ENCODE results near the gene SLC4A2. TPM values are rescaled to one million over a fixed set of nuclear protein-coding genes. Genes with fewer than 3 reads are reported as not detected.

Gene SLC4A2
- total and polyA plus RNA-seq, 5 donors from 2014 or later, result 11.6 to 71.7 (median 13.0) TPM

GRCh38 chr7:151047976-151048815, 11.2 kb upstream of the SLC4A2 start, which contains the start of gene ASIC3:
TSS of gene ASIC3 (plus strand) at chr7:151048531. CDS start at chr7:151048886, 355 bp downstream.
- ATAC-seq (ENCODE audit: low read depth in 2 of 2), result no peak
- Histone ChIP-seq H3K9me3 (ENCODE audit: control insufficient read depth in 2 of 2, low read length in 2 of 2) (no peaks in the 10 kb centered on the region), H3K4me1 (ENCODE audit: control insufficient read depth, insufficient read depth, low read length, poor library complexity, severe bottlenecking) (peaks cover 10% of the 10 kb centered on the region), H3K4me3 (ENCODE audit: low read depth, low read length) (no peak within 1 kb of the TSS), H3K27ac (ENCODE audit: insufficient read depth, low read length, poor library complexity, severe bottlenecking) (no peak within 1 kb of the TSS), H3K36me3 (ENCODE audit: control insufficient read depth, insufficient read depth, low read length) (no peaks in the 10 kb centered on the region), H3K27me3 (ENCODE audit: control insufficient read depth, insufficient read depth, low read length) (no peaks in the 10 kb centered on the region)
- Mint-ChIP-seq H3K36me3 (peaks cover 10% of the 10 kb centered on the region), H3K27ac (peak within 1 kb of the TSS in 1 of 3 donors; percentile 63), H3K9me3 (no peaks in the 10 kb centered on the region), H3K27me3 (no peaks in the 10 kb centered on the region), H3K4me3 (peak within 1 kb of the TSS in 1 of 4 donors; percentile 52), H3K4me1 (peaks cover 0 to 8% (median 5%) of the 10 kb centered on the region in 4 donors)
- no peak for DNase-seq

GRCh38 chr7:151048911-151049463, 10.4 kb upstream of the SLC4A2 start:
- Mint-ChIP-seq H3K9me3 (no peaks in the 10 kb centered on the region), H3K36me3 (peaks cover 10% of the 10 kb centered on the region), H3K27ac (no peak overlapping the region), H3K27me3 (no peaks in the 10 kb centered on the region), H3K4me1 (peaks cover 0 to 12% (median 5%) of the 10 kb centered on the region in 4 donors), H3K4me3 (no peak overlapping the region)
- no peak overlapping the region for H3K4me3 ChIP-seq (ENCODE audit: low read depth, low read length)
- no peak for ATAC-seq (ENCODE audit: low read depth in 2 of 2)
- no peak overlapping the region for H3K27ac ChIP-seq (ENCODE audit: insufficient read depth, low read length, poor library complexity, severe bottlenecking)
- DNase-seq, result no peak
- H3K9me3 ChIP-seq (ENCODE audit: control insufficient read depth in 2 of 2, low read length in 2 of 2), result no peaks in the 10 kb centered on the region
- no peaks in the 10 kb centered on the region for H3K36me3 ChIP-seq (ENCODE audit: control insufficient read depth, insufficient read depth, low read length)
- no peaks in the 10 kb centered on the region for H3K27me3 ChIP-seq (ENCODE audit: control insufficient read depth, insufficient read depth, low read length)
- H3K4me1 ChIP-seq (ENCODE audit: control insufficient read depth, insufficient read depth, low read length, poor library complexity, severe bottlenecking), result peaks cover 11% of the 10 kb centered on the region

- no peak overlapping the region for H3K27ac Mint-ChIP-seq
- Histone ChIP-seq H3K27me3 (ENCODE audit: control insufficient read depth, insufficient read depth, low read length) (no peaks in the 10 kb centered on the region), H3K4me1 (ENCODE audit: control insufficient read depth, insufficient read depth, low read length, poor library complexity, severe bottlenecking) (peaks cover 11% of the 10 kb centered on the region), H3K9me3 (ENCODE audit: control insufficient read depth in 2 of 2, low read length in 2 of 2) (no peaks in the 10 kb centered on the region), H3K36me3 (ENCODE audit: control insufficient read depth, insufficient read depth, low read length) (no peaks in the 10 kb centered on the region), H3K4me3 (ENCODE audit: low read depth, low read length) (no peak overlapping the region), H3K27ac (ENCODE audit: insufficient read depth, low read length, poor library complexity, severe bottlenecking) (no peak overlapping the region)
- no peaks in the 10 kb centered on the region for H3K9me3 Mint-ChIP-seq
- peaks cover 12% of the 10 kb centered on the region for H3K36me3 Mint-ChIP-seq
- H3K27me3 Mint-ChIP-seq, result no peaks in the 10 kb centered on the region
- DNase-seq (peak; percentile 25 to 76 (median 62)), ATAC-seq (ENCODE audit: low read depth in 2 of 2) (peak; percentile 66 to 75)
- H3K4me3 Mint-ChIP-seq, result no peak overlapping the region
- peaks cover 0 to 17% (median 6%) of the 10 kb centered on the region in 4 donors for H3K4me1 Mint-ChIP-seq
Observed at GRCh38 chr7:151051108-151051507, 8.3 kb upstream of the SLC4A2 start.

GRCh38 chr7:151053096-151053495, 6.3 kb upstream of the SLC4A2 start:
- ATAC-seq (ENCODE audit: low read depth in 2 of 2) (no peak), DNase-seq (peak in 1 of 3 donors; percentile 44)
- Mint-ChIP-seq H3K4me3 (peak overlapping the region in 1 of 4 donors; percentile 55), H3K27ac (no peak overlapping the region), H3K36me3 (peaks cover 12% of the 10 kb centered on the region), H3K27me3 (no peaks in the 10 kb centered on the region), H3K9me3 (peaks cover 0 to 1% (median 0%) of the 10 kb centered on the region in 7 donors), H3K4me1 (peaks cover 0 to 35% (median 9%) of the 10 kb centered on the region in 4 donors)
- no peaks in the 10 kb centered on the region for H3K9me3 ChIP-seq (ENCODE audit: control insufficient read depth in 2 of 2, low read length in 2 of 2)
- no peaks in the 10 kb centered on the region for H3K27me3 ChIP-seq (ENCODE audit: control insufficient read depth, insufficient read depth, low read length)
- H3K4me3 ChIP-seq (ENCODE audit: low read depth, low read length), result no peak overlapping the region
- H3K27ac ChIP-seq (ENCODE audit: insufficient read depth, low read length, poor library complexity, severe bottlenecking), result no peak overlapping the region
- H3K36me3 ChIP-seq (ENCODE audit: control insufficient read depth, insufficient read depth, low read length), result no peaks in the 10 kb centered on the region
- H3K4me1 ChIP-seq (ENCODE audit: control insufficient read depth, insufficient read depth, low read length, poor library complexity, severe bottlenecking), result peaks cover 21% of the 10 kb centered on the region

GRCh38 chr7:151053751-151054150, 5.6 kb upstream of the SLC4A2 start:
- no peak overlapping the region for H3K27ac Mint-ChIP-seq
- Histone ChIP-seq H3K36me3 (ENCODE audit: control insufficient read depth, insufficient read depth, low read length) (no peaks in the 10 kb centered on the region), H3K27me3 (ENCODE audit: control insufficient read depth, insufficient read depth, low read length) (no peaks in the 10 kb centered on the region), H3K4me1 (ENCODE audit: control insufficient read depth, insufficient read depth, low read length, poor library complexity, severe bottlenecking) (peaks cover 28% of the 10 kb centered on the region), H3K4me3 (ENCODE audit: low read depth, low read length) (no peak overlapping the region), H3K9me3 (ENCODE audit: control insufficient read depth in 2 of 2, low read length in 2 of 2) (no peaks in the 10 kb centered on the region), H3K27ac (ENCODE audit: insufficient read depth, low read length, poor library complexity, severe bottlenecking) (no peak overlapping the region)
- H3K4me1 Mint-ChIP-seq, result peaks cover 0 to 39% (median 11%) of the 10 kb centered on the region in 4 donors
- peaks cover 0 to 1% (median 0%) of the 10 kb centered on the region in 7 donors for H3K9me3 Mint-ChIP-seq
- peaks cover 12% of the 10 kb centered on the region for H3K36me3 Mint-ChIP-seq
- no peak for ATAC-seq (ENCODE audit: low read depth in 2 of 2)
- no peaks in the 10 kb centered on the region for H3K27me3 Mint-ChIP-seq
- DNase-seq, result no peak
- H3K4me3 Mint-ChIP-seq, result peak overlapping the region in 1 of 4 donors; percentile 56

GRCh38 chr7:151056283-151056665, 3.1 kb upstream of the SLC4A2 start:
- Histone ChIP-seq H3K4me1 (ENCODE audit: control insufficient read depth, insufficient read depth, low read length, poor library complexity, severe bottlenecking) (peaks cover 44% of the 10 kb centered on the region), H3K27ac (ENCODE audit: insufficient read depth, low read length, poor library complexity, severe bottlenecking) (no peak overlapping the region), H3K36me3 (ENCODE audit: control insufficient read depth, insufficient read depth, low read length) (no peaks in the 10 kb centered on the region), H3K9me3 (ENCODE audit: control insufficient read depth in 2 of 2, low read length in 2 of 2) (no peaks in the 10 kb centered on the region), H3K27me3 (ENCODE audit: control insufficient read depth, insufficient read depth, low read length) (no peaks in the 10 kb centered on the region), H3K4me3 (ENCODE audit: low read depth, low read length) (no peak overlapping the region)
- Mint-ChIP-seq H3K27me3 (no peaks in the 10 kb centered on the region), H3K4me1 (peaks cover 0 to 57% (median 12%) of the 10 kb centered on the region in 4 donors), H3K9me3 (peaks cover 0 to 1% (median 0%) of the 10 kb centered on the region in 7 donors), H3K27ac (no peak overlapping the region), H3K4me3 (peak overlapping the region; percentile 55 to 97 (median 91)), H3K36me3 (peaks cover 12% of the 10 kb centered on the region)
- ATAC-seq (ENCODE audit: low read depth in 2 of 2) (no peak), DNase-seq (no peak)

GRCh38 chr7:151056666-151057505, 2.5 kb upstream of the SLC4A2 start:
- no peak overlapping the region for H3K27ac ChIP-seq (ENCODE audit: insufficient read depth, low read length, poor library complexity, severe bottlenecking)
- no peak for DNase-seq
- H3K9me3 ChIP-seq (ENCODE audit: control insufficient read depth in 2 of 2, low read length in 2 of 2), result no peaks in the 10 kb centered on the region
- Mint-ChIP-seq H3K4me1 (peaks cover 0 to 63% (median 15%) of the 10 kb centered on the region in 4 donors), H3K27me3 (no peaks in the 10 kb centered on the region), H3K9me3 (peaks cover 0 to 1% (median 0%) of the 10 kb centered on the region in 7 donors), H3K4me3 (peak overlapping the region; percentile 89 to 97 (median 95)), H3K36me3 (peaks cover 12% of the 10 kb centered on the region), H3K27ac (peak overlapping the region in 1 of 3 donors; percentile 36)
- ATAC-seq (ENCODE audit: low read depth in 2 of 2), result no peak
- H3K4me1 ChIP-seq (ENCODE audit: control insufficient read depth, insufficient read depth, low read length, poor library complexity, severe bottlenecking), result peaks cover 46% of the 10 kb centered on the region
- H3K4me3 ChIP-seq (ENCODE audit: low read depth, low read length), result peak overlapping the region; percentile 92
- no peaks in the 10 kb centered on the region for H3K27me3 ChIP-seq (ENCODE audit: control insufficient read depth, insufficient read depth, low read length)
- no peaks in the 10 kb centered on the region for H3K36me3 ChIP-seq (ENCODE audit: control insufficient read depth, insufficient read depth, low read length)
